ENCODE results near the gene CERS6.
"Not testable (repeated sequence)": the region's sequence is repeated elsewhere in the genome, so short reads cannot be mapped to it uniquely, and the experiment has no call there.

CERS6 gene

GRCh38 chr2:168469281-168469988, 13.4 kb downstream of the CERS6 start:
- no peak for DNase-seq

- no peak for DNase-seq
Measured at GRCh38 chr2:168470320-168471162, 14.5 kb downstream of the CERS6 start.

- no peak for DNase-seq
Measured at GRCh38 chr2:168471163-168471475, 15.0 kb downstream of the CERS6 start.

- DNase-seq, result no peak
Measured at GRCh38 chr2:168475636-168476035, 19.6 kb downstream of the CERS6 start.

- DNase-seq, result no peak
Measured at GRCh38 chr2:168478206-168478605, 22.1 kb downstream of the CERS6 start.

- no peak for DNase-seq
Measured at GRCh38 chr2:168480356-168480755, 24.3 kb downstream of the CERS6 start.

- no peak for DNase-seq
Measured at GRCh38 chr2:168480825-168481585, 24.9 kb downstream of the CERS6 start.

- no peak for DNase-seq
Measured at GRCh38 chr2:168482269-168482668, 26.2 kb downstream of the CERS6 start.

DNA sequence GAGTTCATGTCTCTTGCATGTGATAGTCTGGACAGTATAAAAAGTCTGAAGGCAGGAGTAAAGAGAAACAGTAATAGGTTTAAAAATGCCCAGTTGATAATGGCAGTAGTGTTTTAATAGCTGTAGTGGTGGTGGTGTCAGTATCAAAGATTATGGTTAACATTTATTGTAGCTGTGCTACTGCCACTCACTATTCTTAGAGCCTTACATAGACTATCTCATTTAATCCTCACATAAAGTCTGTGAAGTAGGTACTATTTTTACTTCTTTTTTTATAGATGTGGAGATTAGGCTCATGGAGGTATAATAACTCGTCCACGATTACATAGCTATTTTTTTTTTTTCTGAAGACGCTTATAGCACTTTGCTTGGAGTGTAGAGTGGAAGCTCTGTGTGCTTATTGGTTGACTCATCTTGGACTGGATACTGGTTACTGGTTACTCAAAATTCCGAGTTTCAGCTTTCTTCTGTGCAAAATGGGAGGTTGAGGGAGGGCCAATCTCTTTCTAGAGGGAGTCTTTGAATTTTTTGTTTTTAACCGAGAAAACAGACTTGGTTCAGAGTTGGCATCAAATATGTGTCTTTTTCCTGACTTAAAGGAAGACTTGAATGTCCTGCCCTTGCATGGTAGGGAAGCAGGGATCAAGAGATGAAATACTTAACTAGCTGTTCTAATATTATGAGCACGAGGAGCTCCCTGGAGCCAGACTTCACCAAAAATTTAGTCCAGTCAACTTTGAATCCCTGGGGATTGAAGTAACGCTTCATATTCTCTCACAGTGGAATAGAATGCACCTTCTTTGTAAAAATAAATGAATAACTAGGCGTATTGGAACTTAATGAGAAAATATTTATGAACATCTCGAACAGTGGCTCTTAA, 27.1 kb downstream of the CERS6 start:
- DNase-seq, result no peak

- DNase-seq, result no peak
Measured at GRCh38 chr2:168486477-168486876, 30.4 kb downstream of the CERS6 start.

DNA sequence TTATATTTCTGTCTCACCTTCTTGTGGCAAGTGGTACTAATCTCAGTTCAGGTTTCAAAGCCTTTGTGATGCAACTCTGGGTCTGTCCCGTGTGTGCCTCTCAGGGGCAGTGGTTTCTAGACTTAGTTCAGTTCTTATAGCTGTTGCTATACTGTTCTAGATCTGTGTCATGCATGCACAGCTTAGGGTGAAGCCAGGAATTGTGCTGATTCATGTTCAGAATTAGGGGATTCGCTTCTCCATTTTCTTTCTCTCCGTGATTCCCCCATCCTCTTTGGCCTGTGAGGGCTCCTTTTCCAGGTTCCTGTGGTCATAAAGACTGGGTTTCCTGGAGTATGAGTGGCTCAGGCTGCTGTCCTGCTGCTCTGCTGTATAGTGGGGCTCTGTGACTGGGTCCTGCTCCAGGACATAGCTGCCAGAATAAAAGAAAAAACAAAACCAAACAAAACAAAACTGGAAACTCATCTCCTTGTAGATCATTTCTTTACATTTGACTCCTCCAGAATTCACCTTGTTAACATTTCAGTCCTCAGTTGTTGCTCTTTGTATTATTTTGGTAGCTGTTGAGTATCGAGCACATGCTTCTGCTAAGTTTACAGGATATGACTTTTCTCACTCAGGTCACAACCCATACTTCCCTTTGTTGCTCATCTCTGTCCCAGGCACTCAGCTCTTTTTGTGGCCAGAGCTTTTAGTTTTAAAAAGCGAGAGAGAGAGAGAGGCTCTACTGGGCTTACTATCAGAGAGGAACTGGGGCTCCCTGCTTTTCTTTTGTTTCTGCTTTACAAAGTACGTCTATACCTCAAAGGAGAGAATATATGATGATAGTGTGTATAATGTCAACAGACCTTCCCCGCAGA, 34.2 kb downstream of the CERS6 start:
- peak; percentile 22 for DNase-seq

GRCh38 chr2:168490946-168491605, 35.0 kb downstream of the CERS6 start:
- DNase-seq, result no peak

DNA sequence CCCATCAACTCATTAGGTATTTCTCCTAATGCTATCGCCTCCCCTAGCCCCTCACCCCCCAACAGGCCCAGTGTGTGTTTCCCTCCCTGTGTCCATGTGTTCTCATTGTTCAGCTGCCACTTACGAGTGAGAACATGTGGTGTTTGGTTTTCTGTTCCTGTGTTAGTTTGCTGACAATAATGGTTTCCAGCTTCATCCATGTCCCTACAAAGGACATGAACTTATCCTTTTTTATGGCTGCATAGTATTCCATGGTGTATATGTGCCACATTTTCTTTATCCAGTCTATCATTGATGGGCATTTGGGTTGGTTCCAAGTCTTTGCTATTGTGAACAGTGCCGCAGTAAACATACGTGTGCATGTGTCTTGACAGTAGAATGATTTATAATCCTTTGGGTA, 35.7 kb downstream of the CERS6 start:
- DNase-seq, result not testable (repeated sequence)

GRCh38 chr2:168493219-168493618, 37.1 kb downstream of the CERS6 start:
- not testable (repeated sequence) for DNase-seq

DNA sequence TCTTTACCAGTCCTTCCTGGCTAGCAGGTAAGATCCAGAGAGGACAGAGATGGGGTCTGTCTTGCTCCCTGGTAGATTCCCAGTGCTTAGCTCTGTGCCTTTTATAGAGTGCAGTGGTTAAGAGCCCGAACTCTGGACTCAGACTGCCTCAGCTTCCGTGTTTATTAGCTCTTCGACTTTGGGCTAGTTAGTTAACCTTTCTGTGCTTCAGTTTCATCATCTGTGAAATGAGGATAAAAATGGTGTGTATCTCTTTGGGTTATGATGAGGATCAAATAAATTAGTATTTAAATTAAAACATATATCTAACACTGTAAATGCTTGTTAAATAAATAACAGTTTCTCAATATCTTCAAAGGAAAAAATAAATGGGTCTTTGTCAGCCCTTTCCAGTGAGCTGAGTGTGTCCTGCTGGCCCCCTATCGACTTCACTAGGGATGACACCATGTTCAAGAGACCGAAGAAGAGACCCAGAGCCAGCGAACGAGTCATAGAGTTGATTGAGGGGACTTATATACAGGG, 38.2 kb downstream of the CERS6 start:
- no peak for DNase-seq

DNA sequence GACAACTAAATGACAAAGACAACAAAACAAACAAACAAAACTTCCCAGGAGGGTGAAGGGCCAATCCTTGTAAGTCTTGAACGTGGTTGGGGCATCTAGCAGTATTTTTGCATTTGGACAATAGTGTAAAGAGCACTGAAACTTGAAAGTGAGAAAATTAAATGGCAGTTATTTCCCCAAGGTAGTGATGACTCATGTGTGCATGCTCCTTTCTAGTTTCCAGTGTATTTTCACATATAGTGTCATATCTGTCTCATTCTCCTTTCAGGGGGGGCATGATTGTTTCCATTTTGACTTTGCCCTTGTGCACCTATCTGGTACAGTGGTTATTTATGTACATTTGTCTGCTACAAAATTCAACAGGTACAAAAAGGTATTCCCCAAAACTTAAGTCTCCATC, 39.5 kb downstream of the CERS6 start:
- DNase-seq, result no peak

DNA sequence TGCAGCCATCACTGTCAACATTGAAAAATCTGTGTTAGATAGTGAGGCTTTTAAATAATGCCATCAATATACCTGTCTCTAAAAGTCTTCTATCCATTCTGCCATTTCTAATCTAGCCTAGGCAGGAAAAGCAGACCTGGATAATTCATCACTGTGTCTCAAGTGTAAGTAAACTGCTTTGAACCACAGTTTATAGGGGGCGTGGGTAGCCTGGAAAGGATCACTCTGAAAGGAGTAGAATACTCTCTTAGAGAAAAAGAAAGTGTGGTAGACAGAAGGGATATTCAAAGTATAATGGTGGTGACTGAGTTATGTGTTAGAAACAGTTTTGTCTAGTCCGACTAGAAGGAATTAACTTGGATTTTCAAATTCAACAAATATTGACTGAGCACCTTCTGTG, 40.8 kb downstream of the CERS6 start:
- DNase-seq, result no peak

- DNase-seq, result no peak
Measured at GRCh38 chr2:168499500-168499899, 43.4 kb downstream of the CERS6 start.

DNA sequence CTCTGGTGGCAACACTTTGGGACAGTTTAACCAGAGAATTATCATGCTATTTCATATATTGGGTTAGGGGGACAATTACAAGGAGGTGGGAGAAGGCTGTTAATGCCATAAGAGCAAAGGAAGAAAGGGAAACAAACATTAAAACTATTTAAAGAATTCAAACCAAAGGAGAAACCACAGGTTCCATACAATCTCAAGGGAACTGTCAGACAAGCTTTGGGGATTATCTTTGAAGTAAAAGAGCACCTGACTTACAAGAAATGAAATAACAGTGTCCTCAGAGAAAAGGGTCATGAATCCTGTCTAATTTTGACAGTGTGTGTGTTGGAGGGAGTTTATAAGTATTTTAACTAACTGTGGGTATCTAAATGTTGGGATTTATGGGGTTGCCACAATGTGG, 44.4 kb downstream of the CERS6 start:
- no peak for DNase-seq

DNA sequence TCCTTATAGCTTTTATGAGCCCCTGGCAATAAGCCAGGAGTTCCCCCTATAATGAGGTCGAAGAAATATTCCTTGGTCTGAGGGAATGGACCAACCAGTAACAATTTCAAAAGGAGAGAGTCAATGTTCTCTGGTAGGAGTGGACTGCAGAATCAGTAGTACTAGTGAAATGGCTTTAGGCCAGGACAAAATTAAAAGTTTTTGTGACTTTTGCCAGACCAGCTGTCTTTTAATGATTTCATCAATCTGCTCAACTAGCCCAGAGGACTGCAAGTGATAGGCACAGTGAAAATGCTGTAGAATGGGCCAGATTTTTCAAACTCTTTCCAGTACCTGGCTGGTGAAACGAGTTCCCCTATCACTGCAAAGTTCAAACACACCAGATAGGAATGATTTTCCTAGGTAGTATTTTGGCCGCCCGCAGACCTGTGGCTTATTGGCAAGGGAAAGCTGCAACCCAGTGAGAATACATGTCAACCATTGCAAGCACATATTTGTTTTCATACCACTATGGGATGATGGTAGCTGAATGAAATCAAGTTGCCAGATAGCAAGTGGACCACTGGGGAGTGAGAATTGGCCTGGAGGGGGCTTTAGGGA, 45.5 kb downstream of the CERS6 start:
- DNase-seq, result no peak
